Measurements from ENCODE around the gene YAF2.
"Not testable (repeated sequence)": the region's sequence is repeated elsewhere in the genome, so short reads cannot be mapped to it uniquely, and the experiment has no call there.

- not testable (repeated sequence) for TF ChIP-seq POLR2A (IDR thresholded peaks at IDR 0.05)
- TF ChIP-seq, protein P1, sequence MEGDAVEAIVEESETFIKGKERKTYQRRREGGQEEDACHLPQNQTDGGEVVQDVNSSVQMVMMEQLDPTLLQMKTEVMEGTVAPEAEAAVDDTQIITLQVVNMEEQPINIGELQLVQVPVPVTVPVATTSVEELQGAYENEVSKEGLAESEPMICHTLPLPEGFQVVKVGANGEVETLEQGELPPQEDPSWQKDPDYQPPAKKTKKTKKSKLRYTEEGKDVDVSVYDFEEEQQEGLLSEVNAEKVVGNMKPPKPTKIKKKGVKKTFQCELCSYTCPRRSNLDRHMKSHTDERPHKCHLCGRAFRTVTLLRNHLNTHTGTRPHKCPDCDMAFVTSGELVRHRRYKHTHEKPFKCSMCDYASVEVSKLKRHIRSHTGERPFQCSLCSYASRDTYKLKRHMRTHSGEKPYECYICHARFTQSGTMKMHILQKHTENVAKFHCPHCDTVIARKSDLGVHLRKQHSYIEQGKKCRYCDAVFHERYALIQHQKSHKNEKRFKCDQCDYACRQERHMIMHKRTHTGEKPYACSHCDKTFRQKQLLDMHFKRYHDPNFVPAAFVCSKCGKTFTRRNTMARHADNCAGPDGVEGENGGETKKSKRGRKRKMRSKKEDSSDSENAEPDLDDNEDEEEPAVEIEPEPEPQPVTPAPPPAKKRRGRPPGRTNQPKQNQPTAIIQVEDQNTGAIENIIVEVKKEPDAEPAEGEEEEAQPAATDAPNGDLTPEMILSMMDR (IDR thresholded peaks at IDR 0.05) = not testable (repeated sequence)
These were observed 11.0 kb upstream of the YAF2 start for GRCh38 chr12:42249033-42249432.
